Measurements from ENCODE around the gene MRPL30. TPM values are rescaled to one million over a fixed set of nuclear protein-coding genes. Genes with fewer than 3 reads are reported as not detected.

The MRPL30 gene
- total RNA-seq, 5 donors from 2014 or later (not counting 1 experiment from before 2014, with no cell fraction given) = 12.7 to 20.5 (median 17.9) TPM

GRCh38 chr2:99198103-99198841 is 17.3 kb downstream of the MRPL30 start:
- WGBS (ENCODE audit: insufficient coverage) = 94% methylated on average over 2 of the region's 6 CpGs
- no peaks in the 10 kb centered on the region for H3K4me1 Mint-ChIP-seq
- H3K27ac Mint-ChIP-seq = no peak overlapping the region
- ATAC-seq (replicated peaks in 1 of 4) (no peak), DNase-seq (no peak)
- CTCF ChIA-PET = no interaction called here
- Histone ChIP-seq H3K4me1 (ENCODE audit: control insufficient read depth in 1 of 2, extremely low read depth in 1 of 2, insufficient read depth in 2 of 2, low read length in 2 of 2) (no peaks in the 10 kb centered on the region), H3K4me3 (ENCODE audit: control insufficient read depth in 1 of 2, extremely low read depth in 1 of 2, low read length in 1 of 2) (no peak overlapping the region), H3K27ac (ENCODE audit: low read length) (no peak overlapping the region), H3K27me3 (replicated peaks in 1 of 2; ENCODE audit: control insufficient read depth in 2 of 2, extremely low read depth in 1 of 2, insufficient read depth in 2 of 2, low read length in 1 of 2) (no peaks in the 10 kb centered on the region), H3K36me3 (ENCODE audit: control insufficient read depth in 2 of 2, extremely low read depth in 1 of 2, insufficient read depth in 1 of 2, low read length in 1 of 2) (peaks cover 3 to 44% of the 10 kb centered on the region in 2 donors), H3K9me3 (no peaks in the 10 kb centered on the region)
- no peaks in the 10 kb centered on the region for H3K9me3 Mint-ChIP-seq
- H3K36me3 Mint-ChIP-seq = peaks cover 18% of the 10 kb centered on the region
- H3K27me3 Mint-ChIP-seq = no peaks in the 10 kb centered on the region
- H3K4me3 Mint-ChIP-seq = no peak overlapping the region
- POLR2A ChIA-PET = no interaction called here

GRCh38 chr2:99200076-99200800 is 19.3 kb downstream of the MRPL30 start:
- H3K9me3 Mint-ChIP-seq = no peaks in the 10 kb centered on the region
- Histone ChIP-seq H3K4me3 (ENCODE audit: control insufficient read depth in 1 of 2, extremely low read depth in 1 of 2, low read length in 1 of 2) (no peak overlapping the region), H3K27ac (ENCODE audit: low read length) (no peak overlapping the region), H3K36me3 (ENCODE audit: control insufficient read depth in 2 of 2, extremely low read depth in 1 of 2, insufficient read depth in 1 of 2, low read length in 1 of 2) (peaks cover 3 to 32% of the 10 kb centered on the region in 2 donors), H3K4me1 (ENCODE audit: control insufficient read depth in 1 of 2, extremely low read depth in 1 of 2, insufficient read depth in 2 of 2, low read length in 2 of 2) (no peaks in the 10 kb centered on the region), H3K27me3 (replicated peaks in 1 of 2; ENCODE audit: control insufficient read depth in 2 of 2, extremely low read depth in 1 of 2, insufficient read depth in 2 of 2, low read length in 1 of 2) (no peaks in the 10 kb centered on the region), H3K9me3 (no peaks in the 10 kb centered on the region)
- ChIA-PET POLR2A (interaction anchor here in 1 of 2 donors (0.7 kb wide), 1 partner anchor 208 kb away, joined by 6 read pairs; no protein-coding TSS in a partner anchor), CTCF (no interaction called here)
- 100% methylated on average over 1 of the region's 7 CpGs for WGBS (ENCODE audit: insufficient coverage)
- no peak overlapping the region for H3K4me3 Mint-ChIP-seq
- no peak for DNase-seq
- H3K4me1 Mint-ChIP-seq = no peaks in the 10 kb centered on the region
- no peaks in the 10 kb centered on the region for H3K27me3 Mint-ChIP-seq
- ATAC-seq (replicated peaks in 1 of 4) = no peak
- peak overlapping the region in 1 of 2 donors; percentile 8 for H3K27ac Mint-ChIP-seq
- H3K36me3 Mint-ChIP-seq = peaks cover 13% of the 10 kb centered on the region

- WGBS (ENCODE audit: insufficient coverage) = 84% methylated on average over 2 of the region's 4 CpGs
- POLR2A ChIA-PET = no interaction called here
- H3K27me3 Mint-ChIP-seq = no peaks in the 10 kb centered on the region
Measured at GRCh38 chr2:99201959-99202678, 21.1 kb downstream of the MRPL30 start.

DNA sequence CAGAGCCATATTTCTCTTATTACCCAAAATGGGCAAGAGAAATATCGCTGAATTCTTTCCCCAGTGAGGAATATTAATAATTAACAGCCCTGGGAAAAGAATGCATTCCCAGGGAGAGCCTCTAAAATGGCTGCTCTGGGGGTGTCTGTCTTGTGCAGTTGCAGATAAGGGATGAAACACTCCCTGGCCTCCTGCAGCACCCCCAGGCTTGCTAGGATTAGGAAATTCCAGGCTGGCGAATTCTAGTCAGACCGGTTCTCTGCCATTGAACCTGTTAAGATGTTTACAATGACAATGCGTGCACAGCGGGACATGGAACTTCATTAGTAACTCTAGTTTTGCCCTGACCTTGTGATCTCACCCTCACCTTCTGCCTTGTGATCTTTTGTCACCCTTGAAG is 24.5 kb downstream of the MRPL30 start:
- H3K4me3 Mint-ChIP-seq = no peak overlapping the region
- H3K36me3 Mint-ChIP-seq = peaks cover 28% of the 10 kb centered on the region
- Histone ChIP-seq H3K36me3 (ENCODE audit: control insufficient read depth in 2 of 2, extremely low read depth in 1 of 2, insufficient read depth in 1 of 2, low read length in 1 of 2) (no peaks in the 10 kb centered on the region), H3K4me3 (ENCODE audit: control insufficient read depth in 1 of 2, extremely low read depth in 1 of 2, low read length in 1 of 2) (no peak overlapping the region), H3K27me3 (replicated peaks in 1 of 2; ENCODE audit: control insufficient read depth in 2 of 2, extremely low read depth in 1 of 2, insufficient read depth in 2 of 2, low read length in 1 of 2) (no peaks in the 10 kb centered on the region), H3K27ac (ENCODE audit: low read length) (no peak overlapping the region), H3K4me1 (ENCODE audit: control insufficient read depth in 1 of 2, extremely low read depth in 1 of 2, insufficient read depth in 2 of 2, low read length in 2 of 2) (no peaks in the 10 kb centered on the region), H3K9me3 (no peaks in the 10 kb centered on the region)
- ATAC-seq (replicated peaks in 1 of 4) (no peak), DNase-seq (no peak)
- no peaks in the 10 kb centered on the region for H3K27me3 Mint-ChIP-seq
- peaks cover 0 to 3% (median 0%) of the 10 kb centered on the region in 3 donors for H3K4me1 Mint-ChIP-seq
- peaks cover 3 to 9% (median 3%) of the 10 kb centered on the region in 3 donors for H3K9me3 Mint-ChIP-seq
- CTCF ChIA-PET = no interaction called here
- no peak overlapping the region for H3K27ac Mint-ChIP-seq
- WGBS (ENCODE audit: insufficient coverage) = 92% methylated on average over 4 of the region's 5 CpGs
- POLR2A ChIA-PET = no interaction called here

More at GRCh38 chr2:99201959-99202678, 21.1 kb downstream of the MRPL30 start:
- Mint-ChIP-seq H3K27ac (peak overlapping the region in 1 of 2 donors; percentile 0), H3K9me3 (peaks cover 3 to 9% (median 3%) of the 10 kb centered on the region in 3 donors), H3K4me3 (no peak overlapping the region), H3K4me1 (no peaks in the 10 kb centered on the region), H3K36me3 (peaks cover 9% of the 10 kb centered on the region)
- ATAC-seq (replicated peaks in 1 of 4) = no peak
- Histone ChIP-seq H3K4me3 (ENCODE audit: control insufficient read depth in 1 of 2, extremely low read depth in 1 of 2, low read length in 1 of 2) (no peak overlapping the region), H3K36me3 (ENCODE audit: control insufficient read depth in 2 of 2, extremely low read depth in 1 of 2, insufficient read depth in 1 of 2, low read length in 1 of 2) (peaks cover 3 to 14% of the 10 kb centered on the region in 2 donors), H3K27ac (ENCODE audit: low read length) (no peak overlapping the region), H3K9me3 (no peaks in the 10 kb centered on the region), H3K27me3 (replicated peaks in 1 of 2; ENCODE audit: control insufficient read depth in 2 of 2, extremely low read depth in 1 of 2, insufficient read depth in 2 of 2, low read length in 1 of 2) (no peaks in the 10 kb centered on the region), H3K4me1 (ENCODE audit: control insufficient read depth in 1 of 2, extremely low read depth in 1 of 2, insufficient read depth in 2 of 2, low read length in 2 of 2) (no peaks in the 10 kb centered on the region)
- CTCF ChIA-PET = no interaction called here
- no peak for DNase-seq

DNA sequence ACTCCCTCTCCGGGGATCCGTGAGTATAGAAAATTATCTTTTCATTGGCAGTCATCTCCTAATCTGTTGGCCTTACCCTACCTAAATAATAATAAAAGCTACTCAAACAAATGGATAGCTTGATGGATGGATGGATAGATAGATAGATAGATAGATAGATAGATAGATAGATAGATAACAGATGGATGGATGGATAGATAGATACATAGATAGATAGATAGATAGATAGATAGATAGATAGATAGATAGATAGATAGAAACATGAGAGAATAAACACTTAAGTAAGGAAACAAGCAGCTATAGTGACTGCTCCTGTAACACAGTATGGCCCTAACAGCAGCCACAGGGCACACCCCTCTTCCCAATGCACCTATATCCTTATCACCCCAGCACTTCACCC is 35.1 kb downstream of the MRPL30 start:
- ATAC-seq (replicated peaks in 1 of 4) (no peak), DNase-seq (no peak)
- Mint-ChIP-seq H3K36me3 (peaks cover 38% of the 10 kb centered on the region), H3K27ac (no peak overlapping the region), H3K27me3 (no peaks in the 10 kb centered on the region), H3K9me3 (no peaks in the 10 kb centered on the region), H3K4me3 (no peak overlapping the region), H3K4me1 (no peaks in the 10 kb centered on the region)
- Histone ChIP-seq H3K9me3 (no peaks in the 10 kb centered on the region), H3K27me3 (replicated peaks in 1 of 2; ENCODE audit: control insufficient read depth in 2 of 2, extremely low read depth in 1 of 2, insufficient read depth in 2 of 2, low read length in 1 of 2) (no peaks in the 10 kb centered on the region), H3K4me3 (ENCODE audit: control insufficient read depth in 1 of 2, extremely low read depth in 1 of 2, low read length in 1 of 2) (no peak overlapping the region), H3K27ac (ENCODE audit: low read length) (no peak overlapping the region), H3K36me3 (ENCODE audit: control insufficient read depth in 2 of 2, extremely low read depth in 1 of 2, insufficient read depth in 1 of 2, low read length in 1 of 2) (peaks cover 0 to 3% of the 10 kb centered on the region in 2 donors), H3K4me1 (ENCODE audit: control insufficient read depth in 1 of 2, extremely low read depth in 1 of 2, insufficient read depth in 2 of 2, low read length in 2 of 2) (no peaks in the 10 kb centered on the region)
- POLR2A ChIA-PET = no interaction called here
- CTCF ChIA-PET = no interaction called here
- no CpG with 5 or more reads among the region's 2 CpGs for WGBS (ENCODE audit: insufficient coverage)

GRCh38 chr2:99217929-99218501 is 37.0 kb downstream of the MRPL30 start:
- H3K27ac Mint-ChIP-seq = no peak overlapping the region

More at GRCh38 chr2:99217929-99218501, 37.0 kb downstream of the MRPL30 start:
- Mint-ChIP-seq H3K4me3 (no peak overlapping the region), H3K9me3 (no peaks in the 10 kb centered on the region), H3K36me3 (peaks cover 45% of the 10 kb centered on the region), H3K27me3 (no peaks in the 10 kb centered on the region), H3K4me1 (no peaks in the 10 kb centered on the region)
- CTCF ChIA-PET = no interaction called here
- Histone ChIP-seq H3K27ac (ENCODE audit: low read length) (no peak overlapping the region), H3K27me3 (replicated peaks in 1 of 2; ENCODE audit: control insufficient read depth in 2 of 2, extremely low read depth in 1 of 2, insufficient read depth in 2 of 2, low read length in 1 of 2) (no peaks in the 10 kb centered on the region), H3K4me1 (ENCODE audit: control insufficient read depth in 1 of 2, extremely low read depth in 1 of 2, insufficient read depth in 2 of 2, low read length in 2 of 2) (no peaks in the 10 kb centered on the region), H3K36me3 (ENCODE audit: control insufficient read depth in 2 of 2, extremely low read depth in 1 of 2, insufficient read depth in 1 of 2, low read length in 1 of 2) (peaks cover 0 to 3% of the 10 kb centered on the region in 2 donors), H3K4me3 (ENCODE audit: control insufficient read depth in 1 of 2, extremely low read depth in 1 of 2, low read length in 1 of 2) (no peak overlapping the region), H3K9me3 (no peaks in the 10 kb centered on the region)
- no peak for DNase-seq
- no peak for ATAC-seq (replicated peaks in 1 of 4)
- 80% methylated on average over 2 of the region's 4 CpGs for WGBS (ENCODE audit: insufficient coverage)
- POLR2A ChIA-PET = no interaction called here
